Measurements from ENCODE around the gene PEAK3.

Gene PEAK3

DNA sequence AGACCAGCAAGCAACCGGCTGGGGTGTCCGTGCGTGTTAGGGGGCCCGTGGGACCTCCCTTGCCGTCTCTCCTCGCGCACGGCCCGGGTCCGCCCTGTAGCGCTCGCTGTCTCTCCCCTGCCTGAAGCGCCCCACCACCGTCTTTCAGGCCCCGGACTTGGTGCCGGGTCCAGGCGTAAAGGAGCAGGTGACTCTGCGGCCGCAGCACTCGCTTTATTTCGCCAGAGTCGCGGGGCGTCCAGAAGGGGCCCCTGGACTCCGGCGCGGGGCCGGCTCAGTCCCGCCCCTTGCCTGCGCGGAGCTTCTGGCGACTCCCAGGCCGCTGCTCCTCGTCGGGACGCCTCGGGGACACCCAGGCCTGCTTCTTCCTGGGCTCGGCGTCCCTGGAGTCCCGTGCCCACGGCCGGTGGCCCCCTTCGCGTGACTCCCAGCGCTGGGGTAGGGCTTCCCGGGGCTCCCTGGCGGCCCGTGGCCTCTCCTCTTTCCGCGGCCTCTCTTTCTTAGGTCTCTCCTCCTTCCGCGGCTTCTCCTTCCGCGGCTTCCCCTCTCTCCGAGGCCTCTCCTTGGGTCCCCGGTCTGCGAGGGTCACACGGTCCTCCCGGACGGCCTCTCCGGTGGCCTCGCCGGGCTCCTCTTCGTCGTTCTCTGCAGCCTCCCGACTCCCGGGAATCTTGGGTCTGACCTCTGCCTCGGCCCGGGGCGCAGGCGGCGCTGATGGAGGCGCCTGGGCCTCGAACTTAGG, 29.7 kb downstream of the PEAK3 start:
- no peak for DNase-seq

DNA sequence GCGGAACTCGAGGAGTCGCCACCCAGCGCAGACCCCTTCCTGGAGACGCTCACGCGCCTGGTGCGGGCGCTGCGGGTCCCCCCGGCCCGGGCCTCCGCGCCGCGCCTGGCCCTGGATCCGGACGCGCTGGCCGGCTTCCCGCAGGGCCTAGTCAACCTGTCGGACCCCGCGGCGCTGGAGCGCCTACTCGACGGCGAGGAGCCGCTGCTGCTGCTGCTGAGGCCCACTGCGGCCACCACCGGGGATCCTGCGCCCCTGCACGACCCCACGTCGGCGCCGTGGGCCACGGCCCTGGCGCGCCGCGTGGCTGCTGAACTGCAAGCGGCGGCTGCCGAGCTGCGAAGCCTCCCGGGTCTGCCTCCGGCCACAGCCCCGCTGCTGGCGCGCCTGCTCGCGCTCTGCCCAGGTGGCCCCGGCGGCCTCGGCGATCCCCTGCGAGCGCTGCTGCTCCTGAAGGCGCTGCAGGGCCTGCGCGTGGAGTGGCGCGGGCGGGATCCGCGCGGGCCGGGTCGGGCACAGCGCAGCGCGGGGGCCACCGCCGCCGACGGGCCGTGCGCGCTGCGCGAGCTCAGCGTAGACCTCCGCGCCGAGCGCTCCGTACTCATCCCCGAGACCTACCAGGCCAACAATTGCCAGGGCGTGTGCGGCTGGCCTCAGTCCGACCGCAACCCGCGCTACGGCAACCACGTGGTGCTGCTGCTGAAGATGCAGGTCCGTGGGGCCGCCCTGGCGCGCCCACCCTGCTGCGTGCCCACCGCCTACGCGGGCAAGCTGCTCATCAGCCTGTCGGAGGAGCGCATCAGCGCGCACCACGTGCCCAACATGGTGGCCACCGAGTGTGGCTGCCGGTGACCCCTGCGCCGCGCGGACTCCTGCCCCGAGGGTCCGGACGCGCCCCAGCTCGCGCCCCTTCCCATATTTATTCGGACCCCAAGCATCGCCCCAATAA, 30.6 kb downstream of the PEAK3 start:
- DNase-seq, result no peak

DNA sequence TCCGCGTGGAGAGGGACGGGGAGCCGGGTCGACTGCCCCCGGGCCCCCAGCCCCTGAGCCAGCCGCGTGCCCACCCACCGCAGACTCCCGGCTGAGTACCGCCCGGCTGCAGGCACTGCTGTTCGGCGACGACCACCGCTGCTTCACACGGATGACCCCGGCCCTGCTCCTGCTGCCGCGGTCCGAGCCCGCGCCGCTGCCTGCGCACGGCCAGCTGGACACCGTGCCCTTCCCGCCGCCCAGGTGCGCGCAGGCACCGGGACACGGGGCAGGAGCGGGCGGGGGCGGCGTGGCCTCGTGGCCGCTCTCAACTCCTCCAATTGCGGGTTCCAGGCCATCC, 31.2 kb downstream of the PEAK3 start:
- no peak for DNase-seq

DNA sequence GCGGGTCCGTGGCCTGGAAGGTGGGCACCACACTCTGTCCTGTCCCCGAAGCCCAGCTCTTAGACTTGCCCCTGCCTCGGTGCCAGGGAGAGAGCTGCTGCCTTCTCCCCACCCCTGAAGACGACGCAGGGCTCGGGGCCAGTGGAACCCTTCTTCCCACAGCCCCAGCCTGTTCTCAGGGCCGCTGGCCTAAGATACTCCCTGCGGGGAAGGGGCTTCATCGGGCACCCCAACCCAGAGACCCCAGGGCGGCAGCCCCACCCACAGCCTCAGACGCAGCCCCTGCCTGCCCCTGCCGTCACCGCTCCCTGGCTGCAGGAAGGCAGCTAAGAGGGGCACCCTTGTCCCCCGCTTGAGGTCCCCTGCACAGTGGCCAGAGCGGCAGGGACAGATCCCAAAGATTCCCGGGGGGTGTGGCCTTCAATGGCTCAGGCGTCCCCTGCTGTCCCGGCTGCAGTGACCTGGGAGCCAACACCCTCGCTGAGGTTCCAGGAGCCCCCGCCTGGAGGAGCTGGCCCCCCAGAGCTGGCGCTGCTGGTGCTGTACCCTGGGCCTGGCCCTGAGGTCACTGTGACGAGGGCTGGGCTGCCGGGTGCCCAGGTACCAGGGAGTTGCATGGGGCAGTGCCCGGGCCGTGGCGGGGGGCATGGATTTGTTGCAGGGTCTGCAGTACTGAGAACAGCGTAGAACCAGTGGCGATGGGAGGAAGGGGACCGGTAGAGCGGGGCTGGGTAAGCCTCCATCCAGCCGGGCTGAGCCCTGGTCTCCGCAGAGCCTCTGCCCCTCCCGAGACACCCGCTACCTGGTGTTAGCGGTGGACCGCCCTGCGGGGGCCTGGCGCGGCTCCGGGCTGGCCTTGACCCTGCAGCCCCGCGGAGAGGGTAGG, 31.9 kb downstream of the PEAK3 start:
- DNase-seq, result no peak

DNA sequence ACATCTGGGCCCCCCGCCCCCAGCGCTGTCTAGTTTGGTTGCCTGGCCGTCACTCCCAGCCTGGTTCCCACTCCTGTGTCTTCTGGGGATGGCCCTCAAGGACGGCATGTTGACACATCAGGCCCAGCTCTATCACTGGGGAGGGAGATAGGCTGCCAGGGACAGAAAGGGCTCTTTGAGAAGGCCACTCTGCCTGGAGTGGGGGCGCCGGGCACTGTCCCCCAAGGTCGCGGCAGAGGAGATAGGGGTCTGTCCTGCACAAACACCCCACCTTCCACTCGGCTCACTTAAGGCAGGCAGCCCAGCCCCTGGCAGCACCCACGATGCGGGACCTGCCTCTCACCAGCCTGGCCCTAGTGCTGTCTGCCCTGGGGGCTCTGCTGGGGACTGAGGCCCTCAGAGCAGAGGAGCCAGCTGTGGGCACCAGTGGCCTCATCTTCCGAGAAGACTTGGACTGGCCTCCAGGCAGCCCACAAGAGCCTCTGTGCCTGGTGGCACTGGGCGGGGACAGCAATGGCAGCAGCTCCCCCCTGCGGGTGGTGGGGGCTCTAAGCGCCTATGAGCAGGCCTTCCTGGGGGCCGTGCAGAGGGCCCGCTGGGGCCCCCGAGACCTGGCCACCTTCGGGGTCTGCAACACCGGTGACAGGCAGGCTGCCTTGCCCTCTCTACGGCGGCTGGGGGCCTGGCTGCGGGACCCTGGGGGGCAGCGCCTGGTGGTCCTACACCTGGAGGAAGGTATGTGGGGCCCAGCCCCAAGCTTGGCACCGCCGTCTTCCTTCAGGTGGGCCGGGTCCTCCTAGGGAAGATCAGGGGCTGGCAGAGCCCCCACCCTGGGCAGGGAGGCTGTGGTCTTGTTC, 32.7 kb downstream of the PEAK3 start, which contains the start of gene AMH:
Gene AMH, plus strand, starts transcription at position 314 of the 857 bp plus-strand sequence. Its CDS starts 10 bp downstream, at position 324.
- DNase-seq, result no peak

DNA sequence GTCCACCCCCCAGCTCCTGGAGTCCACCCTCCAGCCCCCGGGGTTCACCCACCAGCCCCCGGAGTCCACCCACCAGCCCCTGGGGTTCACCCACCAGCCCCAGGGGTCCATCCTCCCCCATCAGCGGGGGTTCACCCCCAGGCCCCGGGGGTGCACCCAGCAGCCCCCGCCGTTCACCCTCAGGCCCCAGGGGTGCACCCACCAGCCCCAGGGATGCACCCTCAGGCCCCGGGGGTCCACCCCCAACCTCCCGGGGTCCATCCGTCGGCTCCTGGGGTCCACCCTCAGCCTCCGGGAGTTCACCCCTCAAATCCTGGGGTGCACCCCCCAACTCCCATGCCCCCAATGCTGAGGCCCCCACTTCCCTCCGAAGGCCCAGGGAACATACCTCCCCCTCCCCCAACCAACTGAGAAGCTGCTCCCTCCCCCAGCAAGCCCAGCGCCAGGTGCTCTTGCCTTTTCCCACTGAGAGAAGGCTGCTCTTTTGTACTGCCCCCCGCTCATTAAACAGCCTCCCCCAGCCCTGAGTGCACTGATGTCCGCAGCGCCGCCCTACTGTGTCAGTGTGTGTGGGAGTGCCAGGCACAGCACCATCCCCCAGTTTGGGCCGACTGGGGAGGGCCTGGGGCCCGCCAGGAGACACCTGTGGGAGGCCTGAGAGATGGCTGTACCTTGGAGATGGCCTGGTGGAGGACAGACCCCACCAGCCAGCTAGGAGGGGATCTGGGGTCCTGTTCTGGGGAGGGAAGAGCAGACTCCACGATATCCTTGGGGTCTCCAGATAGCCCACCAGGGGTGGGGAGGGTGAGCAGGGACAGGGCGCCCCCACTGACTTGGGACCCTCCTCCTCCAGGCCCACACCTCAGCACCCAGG, 33.6 kb downstream of the PEAK3 start:
- no peak for DNase-seq

DNA sequence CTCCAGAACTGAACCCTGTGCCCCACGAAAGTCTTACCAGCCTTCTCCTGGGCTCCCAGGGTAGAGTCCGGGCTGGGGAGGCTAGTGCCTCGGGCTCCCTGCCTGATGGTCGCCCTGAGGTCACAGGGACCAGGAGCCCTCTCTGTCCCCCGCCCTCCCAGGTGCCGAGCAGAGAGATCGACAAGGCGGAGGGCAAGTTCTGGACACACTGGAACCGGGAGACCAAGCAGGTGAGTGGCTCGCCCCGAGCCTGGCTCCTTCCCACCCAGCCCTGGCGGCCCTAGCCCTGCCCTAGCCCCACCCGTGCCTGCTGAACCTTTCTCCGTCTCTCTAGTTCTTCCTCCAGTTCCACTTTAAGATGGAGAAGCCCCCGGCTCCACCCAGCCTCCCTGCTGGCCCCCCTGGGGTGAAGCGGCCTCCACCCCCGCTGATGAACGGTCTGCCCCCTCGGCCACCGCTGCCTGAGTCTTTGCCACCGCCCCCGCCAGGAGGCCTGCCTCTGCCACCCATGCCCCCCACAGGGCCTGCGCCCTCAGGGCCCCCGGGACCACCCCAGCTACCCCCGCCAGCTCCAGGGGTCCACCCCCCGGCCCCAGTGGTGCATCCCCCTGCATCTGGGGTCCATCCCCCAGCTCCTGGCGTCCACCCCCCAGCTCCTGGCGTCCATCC, 34.4 kb downstream of the PEAK3 start:
- no peak for DNase-seq

DNA sequence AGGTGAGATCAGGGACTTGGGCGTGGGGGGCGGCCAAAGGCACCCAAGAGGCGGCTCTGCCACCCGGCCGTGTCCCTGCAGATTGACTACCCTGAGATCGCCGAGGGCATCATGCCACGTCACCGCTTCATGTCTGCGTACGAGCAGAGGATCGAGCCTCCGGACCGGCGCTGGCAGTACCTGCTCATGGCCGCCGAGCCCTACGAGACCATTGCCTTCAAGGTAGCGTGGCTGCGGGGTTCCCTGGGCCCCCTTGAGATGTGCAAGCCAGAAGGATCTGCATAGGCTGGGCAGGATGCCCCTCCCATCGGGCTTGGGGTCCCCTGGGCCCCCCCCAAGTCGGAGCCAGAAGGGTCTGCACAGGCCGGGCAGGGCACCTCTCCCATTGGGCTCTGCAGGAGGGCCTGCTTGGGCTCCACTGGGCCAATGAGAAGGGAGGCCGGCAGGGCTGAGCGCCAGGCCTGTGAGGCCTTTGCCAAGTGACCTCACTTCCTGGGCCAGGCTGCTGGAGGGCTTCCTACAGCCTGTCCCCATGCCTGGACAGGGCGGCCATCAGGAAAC, 35.1 kb downstream of the PEAK3 start:
- DNase-seq, result peak in 37 of 56 donors; percentile 3 to 68 (median 28)

DNA sequence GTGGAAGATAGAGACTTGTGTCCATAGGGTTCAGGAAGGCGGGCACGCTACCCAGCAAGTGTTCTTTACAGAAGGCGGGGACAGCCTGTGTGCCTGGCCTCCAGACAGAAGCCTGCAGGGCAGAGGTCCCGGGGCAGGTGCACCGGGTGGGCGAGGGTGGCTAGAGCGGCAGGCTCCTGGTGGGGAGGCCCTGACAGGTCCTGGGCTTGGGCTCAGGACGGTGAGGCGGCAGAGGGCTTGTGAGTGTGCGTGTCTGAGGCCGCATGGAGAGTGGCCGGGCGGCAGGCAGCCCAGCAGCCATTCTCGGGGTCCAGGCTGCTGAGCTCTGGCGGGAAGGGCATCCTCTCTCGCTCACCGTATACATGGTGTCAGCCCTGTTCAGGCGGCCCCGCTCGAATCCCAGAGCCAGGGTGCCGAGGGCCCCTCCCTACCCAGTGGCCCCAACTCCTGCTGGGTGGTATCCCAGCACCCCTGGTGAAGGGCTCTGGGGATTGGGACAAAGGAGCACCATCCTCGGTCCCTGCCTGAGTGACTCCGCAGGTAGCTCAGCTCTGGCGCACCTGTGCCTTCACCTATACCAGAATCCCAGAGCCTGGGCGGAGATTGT, 35.9 kb downstream of the PEAK3 start:
- DNase-seq, result no peak

DNA sequence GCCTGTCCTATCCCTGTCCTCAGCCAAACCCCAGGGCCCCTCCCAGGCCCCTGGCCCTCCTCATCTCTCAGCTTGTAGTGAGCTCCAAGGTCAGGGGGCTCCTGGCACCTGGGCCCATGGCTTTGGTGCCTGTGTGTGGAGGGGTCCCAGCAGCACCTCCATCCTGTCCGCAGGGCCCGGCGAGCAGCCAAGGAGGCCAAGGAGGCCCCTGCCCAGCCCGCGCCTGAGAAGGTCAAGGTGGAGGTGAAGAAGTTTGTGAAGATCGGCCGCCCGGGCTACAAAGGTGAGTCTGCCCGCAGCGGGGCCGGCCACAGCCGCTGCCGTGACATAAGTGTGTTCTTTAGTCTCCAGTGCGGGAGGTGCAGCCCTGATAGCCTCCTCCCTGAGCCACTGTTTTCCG, 36.7 kb downstream of the PEAK3 start:
- no peak for DNase-seq

DNA sequence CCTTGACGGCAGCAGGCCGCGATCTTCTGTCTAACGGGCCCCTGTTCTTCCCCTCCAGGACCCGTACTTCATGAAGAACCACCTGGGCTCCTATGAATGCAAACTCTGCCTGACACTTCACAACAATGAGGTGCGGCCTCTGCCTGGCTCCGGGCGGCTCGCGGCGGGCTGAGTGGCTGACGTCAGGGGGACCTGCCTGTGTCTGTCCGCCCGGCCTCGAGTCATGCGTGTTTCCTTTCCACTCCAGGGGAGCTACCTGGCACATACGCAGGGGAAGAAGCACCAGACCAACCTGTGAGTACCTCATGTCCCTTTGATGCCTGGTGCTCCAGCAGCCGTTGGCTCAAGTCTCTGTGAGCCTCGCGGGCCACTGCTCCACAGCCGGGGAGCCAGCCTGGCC, 37.5 kb downstream of the PEAK3 start:
- no peak for DNase-seq

DNA sequence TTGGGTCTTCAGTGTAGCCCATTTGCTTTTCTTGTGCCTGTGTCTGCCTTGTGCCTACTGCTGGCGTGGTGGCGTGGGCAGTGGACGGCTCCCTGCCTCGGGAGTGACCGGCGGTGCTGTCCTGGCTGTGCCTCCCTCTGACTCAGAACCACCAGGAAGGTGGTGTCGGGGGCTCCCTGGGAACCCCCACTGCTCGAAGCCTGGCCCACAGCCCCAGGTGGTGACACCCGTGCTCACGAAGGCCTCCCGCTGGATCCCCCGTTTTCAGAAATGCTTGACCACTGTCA, 37.9 kb downstream of the PEAK3 start:
- DNase-seq, result no peak

DNA sequence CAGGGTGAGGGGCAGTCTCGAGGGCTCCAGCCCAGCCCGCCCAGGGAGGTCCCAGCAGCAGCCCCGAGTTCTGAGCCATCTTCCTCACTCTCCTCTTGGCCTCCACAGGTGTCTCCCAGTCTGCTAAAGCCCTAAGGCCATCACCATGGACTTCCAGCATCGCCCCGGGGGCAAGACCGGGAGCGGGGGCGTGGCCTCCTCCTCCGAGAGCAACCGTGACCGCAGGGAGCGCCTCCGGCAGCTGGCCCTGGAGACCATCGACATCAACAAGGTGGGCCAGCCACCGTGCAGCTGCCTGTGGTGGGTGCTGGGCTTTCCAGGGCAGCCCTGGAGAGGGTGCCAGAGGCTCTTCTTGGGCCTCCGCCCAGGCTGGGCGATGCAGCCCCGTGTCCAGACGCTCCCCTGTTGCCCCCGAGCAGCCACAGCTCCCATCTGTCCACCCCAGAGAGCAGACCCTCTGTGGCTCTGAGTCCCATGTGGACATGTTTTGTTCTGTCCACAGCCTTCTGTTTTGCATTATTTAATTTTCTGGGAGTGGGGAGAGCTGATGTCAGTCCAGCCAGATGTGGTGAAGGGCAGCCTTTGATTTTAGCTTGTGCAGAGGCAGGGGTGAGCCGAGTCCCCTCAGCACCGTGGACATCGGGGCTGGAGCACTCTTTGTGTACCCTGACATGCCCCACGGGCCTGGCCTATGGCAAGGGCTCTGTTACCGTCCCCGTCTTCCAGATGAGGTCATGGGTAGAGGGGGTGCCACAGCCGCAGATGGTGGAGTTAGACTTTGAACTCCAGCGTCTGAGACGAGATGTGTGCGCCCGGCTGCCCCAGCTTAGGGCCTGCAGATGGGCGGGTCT, 38.5 kb downstream of the PEAK3 start:
- no peak for DNase-seq

DNA sequence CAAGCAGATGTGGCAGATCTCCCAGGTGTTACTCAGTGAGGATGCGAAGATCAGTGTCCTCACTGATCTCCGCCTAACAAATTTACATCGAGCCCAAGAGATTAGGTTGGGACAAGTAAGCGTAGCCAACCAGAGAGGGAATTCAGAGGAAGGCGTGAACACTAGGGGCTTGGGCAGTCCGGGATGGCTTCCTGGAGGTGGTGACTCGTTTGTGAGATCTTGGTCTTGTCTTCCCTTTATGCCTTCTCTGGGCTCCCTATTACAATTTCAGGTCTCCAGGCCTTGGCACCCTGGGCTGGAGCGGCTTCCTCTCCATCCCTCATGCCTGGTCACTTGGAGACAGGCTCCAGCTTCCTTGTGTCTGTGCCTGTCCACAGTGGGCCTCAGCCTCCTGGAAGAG, 39.2 kb downstream of the PEAK3 start:
- no peak for DNase-seq

DNA sequence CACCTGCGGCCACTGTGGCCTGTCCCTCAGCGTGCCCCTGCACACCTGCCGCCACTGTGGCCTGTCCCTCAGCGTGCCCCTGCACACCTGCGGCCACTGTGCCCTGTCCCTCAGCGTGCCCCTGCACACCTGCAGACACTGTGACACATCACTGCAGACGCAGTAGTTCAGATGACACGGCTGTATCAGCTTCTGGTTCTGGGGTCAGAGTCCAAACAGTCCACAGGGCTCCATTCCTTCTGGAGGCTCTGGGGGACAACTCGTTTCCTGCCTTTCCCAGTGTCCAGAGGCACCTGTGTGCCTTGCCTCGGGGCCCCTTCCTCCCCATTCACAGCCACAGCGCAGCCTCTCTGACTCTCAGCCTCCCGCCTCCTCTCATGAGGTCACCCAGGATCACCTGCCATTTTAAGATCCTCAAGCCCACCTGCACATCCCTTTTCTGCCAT, 39.9 kb downstream of the PEAK3 start:
- no peak for DNase-seq

DNA sequence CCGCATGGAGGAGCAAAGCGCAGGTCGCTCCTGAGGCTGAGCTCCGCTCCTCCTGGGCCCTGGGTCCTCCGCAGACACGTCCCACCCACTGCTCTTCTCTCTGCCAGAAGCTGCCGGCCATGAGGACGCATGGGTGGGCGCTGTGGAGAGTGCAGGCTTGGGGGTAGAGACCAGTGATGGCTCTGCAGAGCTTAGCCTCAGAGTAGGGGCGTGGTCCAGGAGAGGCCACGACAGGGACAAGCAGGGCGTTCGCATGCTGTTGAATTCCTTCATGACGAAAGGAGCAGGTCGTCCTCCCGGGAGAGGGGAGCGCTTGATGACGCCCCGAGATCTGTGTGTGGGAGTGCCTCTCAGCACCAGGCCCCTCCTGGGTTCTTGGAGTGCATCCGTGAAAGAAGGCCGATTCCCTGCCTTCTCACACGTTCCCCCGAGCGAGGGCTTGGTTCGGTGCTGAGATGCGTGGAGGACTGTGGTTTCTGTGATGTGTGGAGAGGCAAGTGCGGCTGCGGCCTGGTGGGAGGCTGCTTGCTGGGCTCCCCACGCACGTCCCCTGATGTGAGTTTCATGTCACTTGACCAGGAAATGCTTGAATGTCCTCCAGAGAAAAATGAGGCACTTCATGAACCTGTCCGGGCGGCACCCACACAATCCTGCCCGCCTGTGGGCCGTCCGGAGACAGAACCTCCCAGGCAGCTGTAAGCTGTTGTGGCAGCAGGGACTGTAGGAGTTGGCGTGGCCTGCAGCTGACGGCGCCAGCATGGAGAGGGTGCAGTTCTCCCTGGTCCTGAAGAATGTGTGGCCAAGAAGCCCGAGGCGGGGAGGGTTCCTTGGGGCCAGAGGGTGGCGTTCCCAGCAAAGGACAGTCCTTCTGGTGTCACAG, 40.9 kb downstream of the PEAK3 start:
- peak in 3 of 56 donors; percentile 7 to 14 (median 8) for DNase-seq

All from amygdala (tissue), 56 donors.